Frontal cortex (tissue), 4 donors: ENCODE results near the gene CNIH2. TPM values are rescaled to one million over a fixed set of nuclear protein-coding genes. Genes with fewer than 3 reads are reported as not detected.
"Not testable (repeated sequence)": the region's sequence is repeated elsewhere in the genome, so short reads cannot be mapped to it uniquely, and the experiment has no call there.

Source experiments
- DNase-seq, 2 donors: peaks; one replicate each; pipeline ENCODE4 v3.0.0; 2012; ENCODE audit warnings: low spot score in 2 of 2
- FAIRE-seq: peaks from 2 replicates; lab custom pipeline; 2012; peaks lifted over from hg19 to GRCh38; lab: Jason Lieb, UNC
- total RNA-seq: library from RNA; depleted of rRNA; stranded (reverse); fragments of >200 nt; gene quantifications from one replicate; pipeline ENCODE4 v1.2.3, GENCODE V29; 2014
- donor health status: control.
- donor health status: control.
- donor health status: control.

Gene CNIH2
- total RNA-seq, 1 donor from 2014 or later = 41.6 TPM

GRCh38 chr11:66287889-66288670 lies 10.1 kb downstream of the CNIH2 start:
- no peak for FAIRE-seq
- DNase-seq = no peak

DNA sequence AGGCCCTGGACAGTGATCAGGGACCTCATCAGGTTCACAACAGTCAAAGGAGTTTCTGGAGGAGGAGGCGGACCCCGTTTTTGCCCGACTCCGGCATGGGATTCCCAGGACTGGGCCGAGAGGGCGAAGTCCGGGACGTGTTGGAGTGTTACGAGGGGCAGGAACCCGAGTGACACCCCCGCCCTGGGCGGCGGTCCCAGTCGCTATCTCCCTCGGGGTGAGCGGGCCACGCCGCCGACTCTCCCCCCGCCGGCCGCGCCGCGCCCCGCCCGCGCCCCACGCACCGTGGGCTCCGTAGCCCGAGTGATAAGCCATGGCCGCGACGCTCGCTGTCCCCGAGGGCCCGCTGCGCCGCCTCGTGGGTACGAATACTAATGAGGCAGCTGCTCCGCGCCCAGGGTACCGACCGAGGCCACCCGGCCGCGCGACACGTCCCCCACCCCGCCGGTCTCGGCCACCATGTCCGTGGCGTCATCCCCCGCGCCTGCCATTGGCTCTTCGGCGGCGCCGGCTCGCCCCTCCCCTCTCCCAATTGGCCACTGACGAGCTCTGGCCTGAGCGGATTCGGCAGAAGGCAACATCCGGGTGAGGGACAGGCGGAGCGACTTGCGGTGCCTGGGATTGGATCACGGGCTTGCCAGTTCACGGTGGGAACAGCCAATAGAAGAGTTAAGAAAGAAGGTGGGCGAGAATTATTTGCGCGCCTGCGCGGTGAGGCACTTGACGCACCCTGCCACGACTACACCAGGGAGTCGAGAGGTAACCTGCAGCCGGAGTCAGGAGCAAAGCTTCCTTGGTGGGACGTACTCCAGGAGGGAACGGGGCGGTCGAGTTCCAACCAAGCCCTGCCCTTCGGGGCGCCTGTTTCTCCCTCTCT lies 10.9 kb downstream of the CNIH2 start, which contains the start of gene YIF1A:
Gene YIF1A (minus strand): TSS at position 473 of the 877 bp plus-strand sequence. CDS start 158 bp downstream, at position 315.
- DNase-seq = peak; percentile 100
- FAIRE-seq = peak; percentile 98

- no peak for FAIRE-seq
- DNase-seq = peak; percentile 60 to 76
These were observed 11.8 kb downstream of the CNIH2 start for GRCh38 chr11:66289548-66290329.

DNA sequence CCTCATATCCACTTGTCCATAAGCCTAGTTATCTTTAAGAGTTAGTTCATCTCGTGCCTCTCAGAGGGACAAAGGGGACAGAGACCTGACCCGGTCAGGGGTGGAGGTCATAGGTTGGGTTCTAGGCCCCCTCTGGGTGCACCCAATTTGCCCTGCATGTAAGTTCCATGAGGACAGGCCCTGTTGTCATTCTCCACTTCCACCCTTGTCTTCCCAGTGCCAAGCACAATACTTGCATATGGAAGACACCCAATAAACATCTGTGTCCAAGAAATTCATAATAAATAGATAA lies 12.3 kb downstream of the CNIH2 start:
- FAIRE-seq = no peak

DNA sequence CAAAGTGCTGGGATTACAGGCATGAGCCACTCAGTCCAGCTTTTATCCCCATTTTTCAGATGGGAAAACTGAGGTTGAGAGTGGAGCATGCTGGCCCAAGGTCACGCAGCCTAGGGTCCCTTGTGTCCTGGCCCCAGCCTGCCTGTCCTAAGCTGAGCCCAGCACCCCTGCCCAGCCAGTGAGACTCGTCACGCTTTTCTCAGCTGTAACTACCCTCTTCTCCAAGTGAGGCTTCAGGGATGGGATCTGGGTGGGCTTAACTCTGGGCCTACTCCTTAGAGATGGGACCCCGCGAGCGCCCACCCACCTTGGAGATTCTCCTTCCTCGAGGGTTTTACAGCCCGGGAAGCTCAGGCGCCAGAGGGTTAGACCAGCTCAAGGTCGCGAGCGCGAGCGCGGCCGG lies 13.3 kb downstream of the CNIH2 start:
- no peak for DNase-seq
- FAIRE-seq = no peak

More for the DNA sequence above, 12.3 kb downstream of the CNIH2 start:
- DNase-seq = no peak

DNA sequence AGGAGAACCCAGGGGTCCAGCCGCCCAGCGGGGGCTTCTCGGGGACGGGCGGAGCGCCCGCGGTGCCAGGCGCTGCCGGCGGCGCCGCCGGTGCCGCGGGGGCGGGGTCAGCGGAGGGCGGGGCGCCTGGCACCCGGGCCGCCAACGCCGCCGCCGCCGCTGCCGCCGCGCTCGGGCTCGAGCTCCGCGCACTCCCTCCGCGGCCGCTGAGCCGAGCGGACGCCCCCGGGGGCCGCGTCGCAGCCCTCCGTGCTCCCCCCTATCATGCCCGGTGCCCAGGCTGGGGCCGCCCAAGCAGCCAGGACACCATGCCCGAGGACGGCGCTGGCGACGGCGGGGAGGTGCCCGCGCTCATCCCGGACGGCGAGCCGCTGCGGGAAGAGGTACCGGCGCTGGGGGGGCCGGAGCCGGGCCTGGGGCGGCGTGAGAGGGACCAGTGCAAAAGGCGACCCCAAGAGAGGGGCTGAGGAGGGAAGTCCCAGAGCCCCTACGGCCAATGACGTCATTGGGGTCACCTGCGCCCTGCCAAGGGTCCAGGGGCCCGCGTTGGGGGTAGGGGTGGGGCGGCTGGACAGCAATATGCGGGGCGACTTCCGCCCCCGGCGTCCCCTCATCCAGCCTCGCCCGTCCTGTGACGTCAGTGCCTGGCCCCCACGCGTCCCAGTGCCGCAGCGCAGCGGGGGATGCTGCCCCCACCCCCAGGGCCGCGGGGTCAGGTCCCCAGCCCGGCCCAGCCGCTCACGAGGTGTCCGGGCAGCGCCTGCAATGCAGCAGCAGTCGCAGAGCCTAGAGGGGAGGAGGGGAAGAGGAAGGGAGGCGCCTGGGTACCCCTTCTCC lies 13.9 kb downstream of the CNIH2 start, which contains the start of gene TMEM151A:
Gene TMEM151A (plus strand): TSS at position 189 of the 837 bp plus-strand sequence. CDS start 120 bp downstream, at position 309.
- peak; percentile 75 to 85 for DNase-seq
- FAIRE-seq = no peak

GRCh38 chr11:66292543-66293332 lies 14.8 kb downstream of the CNIH2 start:
- DNase-seq (no peak), FAIRE-seq (no peak)

DNA sequence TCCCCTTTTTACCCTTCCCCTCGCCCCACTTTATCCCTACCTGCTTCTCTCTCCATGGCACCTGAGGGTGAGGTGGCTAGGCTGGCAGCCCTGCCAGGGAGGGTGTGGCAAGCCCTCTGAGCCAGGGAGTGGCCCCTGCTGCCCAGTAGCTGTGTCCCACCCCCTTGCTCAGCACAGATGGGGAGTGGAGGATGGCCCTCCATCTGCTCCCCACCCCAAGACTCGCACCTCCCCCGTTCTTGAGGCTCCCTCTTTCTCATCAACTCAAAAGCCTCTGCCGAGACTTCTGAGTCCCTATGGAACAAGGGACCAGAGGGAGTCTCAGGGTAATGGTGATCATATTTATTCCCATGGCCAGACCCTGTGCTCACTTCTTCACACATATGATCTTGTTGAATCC lies 15.4 kb downstream of the CNIH2 start:
- no peak for FAIRE-seq
- no peak for DNase-seq

DNA sequence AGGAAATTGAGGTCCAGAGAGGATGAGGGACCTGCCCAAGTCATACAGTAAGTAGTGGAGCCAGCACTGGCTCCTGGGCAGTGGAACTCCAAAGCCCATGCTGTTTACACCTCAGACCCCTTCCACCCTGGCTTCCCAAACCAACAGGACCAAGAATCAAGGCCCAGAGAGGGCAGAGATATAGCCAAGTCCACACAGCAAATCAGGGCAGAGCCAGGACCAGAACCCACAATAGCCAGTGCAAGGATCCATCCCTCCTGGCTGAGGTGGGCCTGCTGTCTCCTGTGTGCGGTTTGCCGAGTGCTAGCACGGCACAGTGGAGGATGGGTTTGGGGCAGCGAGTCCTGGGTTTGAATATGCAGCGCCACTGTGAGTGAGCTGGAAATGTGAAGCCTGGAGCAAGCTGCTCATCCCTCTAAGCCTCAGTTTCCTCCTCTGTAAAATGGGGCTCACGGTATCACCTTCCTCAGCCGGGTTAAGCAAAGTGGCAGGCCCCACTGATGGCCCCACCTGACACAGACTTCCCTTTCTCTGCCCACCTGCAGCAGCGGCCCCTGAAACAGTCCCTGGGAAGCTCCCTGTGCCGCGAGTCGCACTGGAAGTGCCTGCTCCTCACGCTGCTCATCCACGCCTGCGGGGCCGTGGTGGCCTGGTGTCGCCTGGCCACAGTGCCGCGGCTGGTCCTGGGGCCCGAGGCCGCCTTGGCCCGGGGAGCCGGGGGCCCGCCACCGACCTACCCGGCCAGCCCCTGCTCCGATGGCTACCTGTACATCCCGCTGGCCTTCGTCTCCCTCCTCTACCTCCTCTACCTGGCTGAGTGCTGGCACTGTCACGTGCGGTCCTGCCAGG lies 16.0 kb downstream of the CNIH2 start:
- FAIRE-seq (no peak), DNase-seq (no peak)

DNA sequence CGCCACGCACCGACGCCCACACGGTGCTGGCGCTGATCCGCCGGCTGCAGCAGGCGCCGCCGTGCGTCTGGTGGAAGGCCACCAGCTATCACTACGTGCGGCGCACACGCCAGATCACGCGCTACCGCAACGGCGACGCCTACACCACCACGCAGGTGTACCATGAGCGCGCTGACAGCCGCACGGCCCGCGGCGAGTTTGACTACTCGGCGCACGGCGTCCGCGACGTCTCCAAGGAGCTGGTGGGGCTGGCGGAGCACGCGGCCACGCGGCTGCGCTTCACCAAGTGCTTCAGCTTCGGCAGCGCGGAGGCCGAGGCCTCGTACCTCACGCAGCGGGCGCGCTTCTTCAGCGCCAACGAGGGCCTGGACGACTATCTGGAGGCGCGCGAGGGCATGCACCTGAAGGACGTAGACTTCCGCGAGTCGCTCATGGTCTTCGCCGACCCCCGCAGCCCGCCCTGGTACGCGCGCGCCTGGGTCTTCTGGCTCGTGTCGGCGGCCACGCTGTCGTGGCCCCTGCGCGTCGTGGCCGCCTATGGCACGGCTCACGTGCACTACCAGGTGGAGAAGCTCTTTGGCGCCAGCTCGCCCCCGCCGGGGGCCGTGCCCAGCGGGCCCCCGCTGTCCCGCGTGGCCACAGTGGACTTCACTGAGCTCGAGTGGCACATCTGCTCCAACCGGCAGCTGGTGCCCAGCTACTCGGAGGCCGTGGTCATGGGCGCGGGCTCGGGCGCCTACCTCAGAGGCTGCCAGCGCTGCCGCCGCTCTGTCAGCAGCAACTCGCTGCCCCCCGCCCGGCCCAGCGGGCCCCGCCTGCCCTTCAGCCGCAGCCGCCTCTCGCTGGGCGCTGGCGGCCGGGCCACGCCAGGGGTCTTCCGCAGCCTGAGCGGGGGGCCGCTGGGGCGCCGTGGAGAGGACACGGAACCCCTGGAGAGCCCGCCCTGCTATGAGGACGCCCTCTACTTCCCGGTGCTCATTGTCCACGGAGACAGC lies 16.9 kb downstream of the CNIH2 start:
- FAIRE-seq (no peak), DNase-seq (no peak)

GRCh38 chr11:66297610-66298009 lies 19.6 kb downstream of the CNIH2 start:
- no peak for FAIRE-seq
- DNase-seq = no peak

DNA sequence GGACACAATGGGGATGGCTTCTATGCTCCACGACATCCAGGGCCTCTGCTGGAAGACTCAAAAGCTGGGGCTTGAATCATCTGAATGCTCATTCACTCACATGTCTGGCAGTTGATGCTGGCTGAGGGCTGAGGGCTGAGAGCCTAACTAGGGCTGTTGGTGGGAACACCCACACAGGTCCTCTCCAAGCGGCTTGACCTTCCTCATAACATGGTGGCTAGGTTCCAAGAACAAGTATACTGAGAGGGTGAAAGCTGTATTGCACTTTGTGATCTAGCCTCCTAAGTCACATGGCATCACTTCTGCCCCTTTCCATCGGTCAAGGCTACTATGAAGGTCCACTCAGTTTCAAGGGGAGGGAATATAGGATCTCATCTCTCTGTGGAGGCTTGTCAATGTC lies 21.2 kb downstream of the CNIH2 start:
- FAIRE-seq = no peak

DNA sequence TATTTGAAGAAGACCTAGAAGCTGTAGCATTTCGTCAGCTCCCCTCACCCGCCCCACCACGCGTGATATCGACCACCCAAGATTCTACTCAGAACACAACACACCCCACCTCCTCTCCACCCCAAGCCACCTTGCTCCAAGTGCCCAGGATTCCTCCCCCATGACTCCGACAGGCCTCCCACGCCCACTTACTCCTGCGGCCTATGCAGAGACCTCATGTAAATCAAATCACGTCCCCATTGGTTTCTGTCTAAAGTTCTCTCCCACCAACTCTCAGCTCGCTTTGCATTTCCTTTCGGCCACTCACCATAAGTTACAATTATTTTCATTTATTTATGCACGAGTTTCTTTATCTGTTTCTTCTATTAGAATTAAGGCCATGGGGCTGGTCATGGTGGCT lies 24.7 kb downstream of the CNIH2 start:
- DNase-seq = no peak
- no peak for FAIRE-seq

More for the DNA sequence above, 21.2 kb downstream of the CNIH2 start:
- no peak for DNase-seq

DNA sequence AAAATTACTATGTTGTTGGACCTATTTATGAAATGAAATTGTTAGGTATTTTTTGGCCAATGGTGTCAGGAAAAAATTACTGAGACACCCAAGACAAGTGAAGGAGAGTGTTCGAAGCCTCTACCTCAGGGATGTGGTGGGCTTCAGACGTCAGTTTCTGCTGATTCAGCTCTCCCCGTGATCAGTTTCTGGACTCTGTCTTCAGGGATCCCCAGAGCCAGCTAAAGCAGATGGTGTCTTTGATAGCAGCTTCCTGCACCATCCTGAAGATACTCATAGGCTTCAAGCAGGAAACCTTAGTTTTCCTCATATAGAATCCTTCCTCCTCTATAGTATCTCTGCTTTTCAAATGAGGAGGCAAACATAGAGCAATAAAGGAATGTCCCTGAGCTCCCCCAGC lies 31.5 kb downstream of the CNIH2 start:
- no peak for FAIRE-seq

DNA sequence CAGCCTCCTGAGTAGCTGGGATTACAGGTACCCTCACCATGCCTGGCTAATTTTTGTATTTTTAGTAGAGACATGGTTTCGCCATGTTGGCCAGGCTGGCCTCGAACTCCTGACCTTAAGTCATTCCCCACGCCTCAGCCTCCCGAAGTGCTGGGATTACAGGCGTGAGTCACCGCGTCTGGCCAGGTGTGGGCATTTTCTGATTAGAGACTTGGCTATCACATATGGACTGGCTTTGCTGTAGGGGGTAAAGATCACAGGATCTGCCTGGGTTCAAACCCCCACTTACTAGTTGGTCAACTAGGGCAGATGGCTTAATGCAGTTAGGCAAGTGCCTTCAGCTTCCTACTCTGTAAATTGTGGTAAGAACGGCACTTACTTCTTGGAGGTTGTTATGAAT lies 32.3 kb downstream of the CNIH2 start:
- DNase-seq (no peak), FAIRE-seq (no peak)

More for the DNA sequence above, 31.5 kb downstream of the CNIH2 start:
- DNase-seq = no peak

GRCh38 chr11:66310803-66311440 lies 32.9 kb downstream of the CNIH2 start:
- not testable (repeated sequence) for FAIRE-seq, DNase-seq
